ENCODE measurements around the gene CCDC14.
"Not testable (repeated sequence)": the region's sequence is repeated elsewhere in the genome, so short reads cannot be mapped to it uniquely, and the experiment has no call there.

CCDC14 gene

GRCh38 chr3:123964793-123965192 is 3.8 kb upstream of the CCDC14 start:
- DNase-seq (ENCODE audit: low spot score): not testable (repeated sequence)

GRCh38 chr3:123961508-123961856 is 453 bp upstream of the CCDC14 start:
- DNase-seq (ENCODE audit: low spot score): no peak

GRCh38 chr3:123953735-123954134 is 7.3 kb downstream of the CCDC14 start:
- no peak for DNase-seq (ENCODE audit: low spot score)

GRCh38 chr3:123952844-123953520 is 8.0 kb downstream of the CCDC14 start:
- no peak for DNase-seq (ENCODE audit: low spot score)

GRCh38 chr3:123951522-123952447 is 9.2 kb downstream of the CCDC14 start:
- no peak for DNase-seq (ENCODE audit: low spot score)

GRCh38 chr3:123949641-123950040 is 11.4 kb downstream of the CCDC14 start:
- DNase-seq (ENCODE audit: low spot score): no peak

GRCh38 chr3:123948449-123948848 is 12.6 kb downstream of the CCDC14 start:
- no peak for DNase-seq (ENCODE audit: low spot score)

- no peak for DNase-seq (ENCODE audit: low spot score)
Observed at GRCh38 chr3:123947482-123947881, 13.5 kb downstream of the CCDC14 start.

GRCh38 chr3:123941542-123941941 is 19.5 kb downstream of the CCDC14 start:
- no peak for DNase-seq (ENCODE audit: low spot score)

- no peak for DNase-seq (ENCODE audit: low spot score)
Observed at GRCh38 chr3:123941121-123941520, 19.9 kb downstream of the CCDC14 start.

- DNase-seq (ENCODE audit: low spot score): no peak
Observed at GRCh38 chr3:123939706-123940105, 21.3 kb downstream of the CCDC14 start.

- DNase-seq (ENCODE audit: low spot score): no peak
Observed at GRCh38 chr3:123936400-123936799, 24.6 kb downstream of the CCDC14 start.

GRCh38 chr3:123935830-123936229 is 25.2 kb downstream of the CCDC14 start:
- no peak for DNase-seq (ENCODE audit: low spot score)

- DNase-seq (ENCODE audit: low spot score): no peak
Observed at GRCh38 chr3:123934250-123934649, 26.8 kb downstream of the CCDC14 start.

GRCh38 chr3:123930445-123930844 is 30.6 kb downstream of the CCDC14 start:
- DNase-seq (ENCODE audit: low spot score): no peak

GRCh38 chr3:123929325-123929724 is 31.7 kb downstream of the CCDC14 start:
- no peak for DNase-seq (ENCODE audit: low spot score)

- no peak for DNase-seq (ENCODE audit: low spot score)
Observed at GRCh38 chr3:123926396-123926795, 34.6 kb downstream of the CCDC14 start.

- no peak for DNase-seq (ENCODE audit: low spot score)
Observed at GRCh38 chr3:123920868-123921267, 40.2 kb downstream of the CCDC14 start.

GRCh38 chr3:123920383-123920782 is 40.6 kb downstream of the CCDC14 start:
- no peak for DNase-seq (ENCODE audit: low spot score)

GRCh38 chr3:123919353-123919752 is 41.7 kb downstream of the CCDC14 start:
- DNase-seq (ENCODE audit: low spot score): no peak

GRCh38 chr3:123914829-123915228 is 46.2 kb downstream of the CCDC14 start:
- DNase-seq (ENCODE audit: low spot score): no peak

GRCh38 chr3:123909785-123910184 is 51.2 kb downstream of the CCDC14 start:
- no peak for DNase-seq (ENCODE audit: low spot score)

- DNase-seq (ENCODE audit: low spot score): no peak
Observed at GRCh38 chr3:123907720-123908119, 53.3 kb downstream of the CCDC14 start.

All from ecto neural progenitor cell (in vitro differentiated cells).